Measurements from ENCODE around the gene HGFAC. TPM values are rescaled to one million over a fixed set of nuclear protein-coding genes. Genes with fewer than 3 reads are reported as not detected.

Gene HGFAC
- total RNA-seq, 1 experiment from 2014 or later = 0.04 TPM

DNA sequence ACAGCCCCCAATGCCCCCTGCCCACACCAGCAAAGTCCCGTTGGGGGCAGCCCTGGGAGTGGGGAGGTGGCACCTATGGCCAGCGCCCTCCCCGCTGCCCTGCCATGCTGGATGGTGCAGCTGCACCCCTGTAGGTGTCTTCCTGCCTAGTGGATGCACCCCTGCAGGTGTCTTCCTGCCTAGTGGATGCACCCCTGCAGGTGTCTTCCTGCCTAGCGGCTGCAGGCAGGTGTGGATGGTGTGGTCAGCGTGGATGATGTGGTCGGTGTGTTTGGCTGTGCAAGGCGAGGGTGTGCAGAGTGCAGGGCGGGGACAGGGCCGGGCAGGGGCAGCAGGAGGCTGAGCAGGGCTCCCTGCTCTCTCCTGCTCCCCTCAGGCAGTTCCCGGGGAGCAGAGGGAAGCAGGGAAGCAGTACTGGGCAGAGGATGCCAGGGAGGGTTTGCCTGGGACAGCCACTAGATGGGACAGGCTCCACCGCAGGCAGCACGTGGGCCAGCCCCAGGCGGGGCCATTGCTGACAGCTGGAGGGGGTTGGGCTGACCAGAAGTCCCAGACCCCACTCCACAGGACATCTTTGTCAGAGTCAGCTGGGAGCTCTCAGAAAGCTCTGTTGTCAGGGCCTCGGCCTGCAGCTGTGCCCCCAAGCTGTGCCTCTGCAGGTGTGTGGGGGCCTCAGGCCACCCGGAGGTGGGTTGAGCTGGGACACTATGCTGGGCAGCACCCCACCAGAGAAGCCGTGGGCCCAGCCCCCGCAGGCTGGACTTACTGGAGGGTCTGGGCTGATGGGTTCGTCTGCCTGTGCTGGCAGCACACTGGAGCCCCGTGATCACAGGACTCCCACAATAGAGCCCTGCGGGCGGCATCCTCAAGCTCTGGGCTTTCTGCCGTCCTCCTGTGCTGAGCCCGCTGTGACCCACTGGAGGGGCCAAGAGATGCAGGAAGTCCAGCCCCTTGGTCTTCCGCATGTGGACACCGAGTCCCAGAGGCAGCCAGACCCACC is 45.1 kb downstream of the HGFAC start:
- no peaks in the 10 kb centered on the region for H3K79me2 ChIP-seq (ENCODE audit: low read length)
- no peaks in the 10 kb centered on the region for H3F3A ChIP-seq (ENCODE audit: low read length, unreplicated experiment)
- CTCF ChIA-PET = no interaction called here
- DNase-seq = no peak
- POLR2A ChIA-PET (ENCODE audit: unreplicated experiment) = no interaction called here
- H3K4me3 ChIP-seq (ENCODE audit: low read length) = no peak overlapping the region
- H3K9ac ChIP-seq (ENCODE audit: low read length) = no peak overlapping the region
- intact Hi-C loops (cut with micrococcal nuclease) = no loop called here
- H3K27ac ChIP-seq (ENCODE audit: low read length) = no peak overlapping the region
- H3K36me3 ChIP-seq (ENCODE audit: low read depth, low read length) = no peaks in the 10 kb centered on the region
- H4K20me1 ChIP-seq (ENCODE audit: low read length) = no peaks in the 10 kb centered on the region
- no peaks in the 10 kb centered on the region for H3K27me3 ChIP-seq (ENCODE audit: low read length)
- ATAC-seq = no peak
- BruUV-seq (replicated peaks) = no TSS peak
- no peak overlapping the region for H3K4me2 ChIP-seq (ENCODE audit: low read length)
- no peak overlapping the region for H2AFZ ChIP-seq (ENCODE audit: low read length)
- no peaks in the 10 kb centered on the region for H3K9me2 ChIP-seq (replicated peaks; ENCODE audit: low read length)
- H3K4me1 ChIP-seq (ENCODE audit: insufficient read depth, low read length) = peaks cover 23% of the 10 kb centered on the region
- TF ChIP-seq CTCF (conservative IDR thresholded peaks at IDR 0.05; ENCODE audit: low read depth, low read length) = no peak
- no peak for TF ChIP-seq EZH2phosphoT487 (IDR thresholded peaks at IDR 0.05; ENCODE audit: borderline replicate concordance, low read length)
- no peak for TF ChIP-seq EZH2 (IDR thresholded peaks at IDR 0.05; ENCODE audit: low read length, unreplicated experiment)
- no peaks in the 10 kb centered on the region for H3K9me3 ChIP-seq (ENCODE audit: low read length)

- H3K4me1 ChIP-seq (ENCODE audit: insufficient read depth, low read length) = peaks cover 23% of the 10 kb centered on the region
- no peaks in the 10 kb centered on the region for H3K27me3 ChIP-seq (ENCODE audit: low read length)
- ATAC-seq = no peak
- ChIA-PET POLR2A (ENCODE audit: unreplicated experiment) (no interaction called here), CTCF (no interaction called here)
- DNase-seq = no peak
- H3K9me3 ChIP-seq (ENCODE audit: low read length) = no peaks in the 10 kb centered on the region
- no peaks in the 10 kb centered on the region for H4K20me1 ChIP-seq (ENCODE audit: low read length)
- H3K27ac ChIP-seq (ENCODE audit: low read length) = no peak overlapping the region
- H3K4me2 ChIP-seq (ENCODE audit: low read length) = no peak overlapping the region
- no peaks in the 10 kb centered on the region for H3K79me2 ChIP-seq (ENCODE audit: low read length)
- no peak overlapping the region for H2AFZ ChIP-seq (ENCODE audit: low read length)
- BruUV-seq (replicated peaks) = no TSS peak
- no peaks in the 10 kb centered on the region for H3K9me2 ChIP-seq (replicated peaks; ENCODE audit: low read length)
- H3K9ac ChIP-seq (ENCODE audit: low read length) = no peak overlapping the region
- H3F3A ChIP-seq (ENCODE audit: low read length, unreplicated experiment) = no peaks in the 10 kb centered on the region
- no peak overlapping the region for H3K4me3 ChIP-seq (ENCODE audit: low read length)
- TF ChIP-seq EZH2phosphoT487 (IDR thresholded peaks at IDR 0.05; ENCODE audit: borderline replicate concordance, low read length) = no peak
- no peak for TF ChIP-seq CTCF (conservative IDR thresholded peaks at IDR 0.05; ENCODE audit: low read depth, low read length)
- no peak for TF ChIP-seq EZH2 (IDR thresholded peaks at IDR 0.05; ENCODE audit: low read length, unreplicated experiment)
- H3K36me3 ChIP-seq (ENCODE audit: low read depth, low read length) = no peaks in the 10 kb centered on the region
- intact Hi-C loops (cut with micrococcal nuclease) = no loop called here
Observed at GRCh38 chr4:3487861-3488260, 46.1 kb downstream of the HGFAC start.

- no peak for DNase-seq
- no TSS peak for BruUV-seq (replicated peaks)
- no peaks in the 10 kb centered on the region for H3K79me2 ChIP-seq (ENCODE audit: low read length)
- H3K4me2 ChIP-seq (ENCODE audit: low read length) = no peak overlapping the region
- H3K27me3 ChIP-seq (ENCODE audit: low read length) = no peaks in the 10 kb centered on the region
- H3K4me1 ChIP-seq (ENCODE audit: insufficient read depth, low read length) = peaks cover 18% of the 10 kb centered on the region
- no peak overlapping the region for H3K9ac ChIP-seq (ENCODE audit: low read length)
- no peaks in the 10 kb centered on the region for H3K36me3 ChIP-seq (ENCODE audit: low read depth, low read length)
- no peaks in the 10 kb centered on the region for H3K9me3 ChIP-seq (ENCODE audit: low read length)
- H2AFZ ChIP-seq (ENCODE audit: low read length) = no peak overlapping the region
- ATAC-seq = no peak
- no peak for TF ChIP-seq CTCF (conservative IDR thresholded peaks at IDR 0.05; ENCODE audit: low read depth, low read length)
- TF ChIP-seq EZH2 (IDR thresholded peaks at IDR 0.05; ENCODE audit: low read length, unreplicated experiment) = no peak
- H3K4me3 ChIP-seq (ENCODE audit: low read length) = no peak overlapping the region
- H3F3A ChIP-seq (ENCODE audit: low read length, unreplicated experiment) = no peaks in the 10 kb centered on the region
- ChIA-PET POLR2A (ENCODE audit: unreplicated experiment) (no interaction called here), CTCF (no interaction called here)
- H3K27ac ChIP-seq (ENCODE audit: low read length) = no peak overlapping the region
- H3K9me2 ChIP-seq (replicated peaks; ENCODE audit: low read length) = no peaks in the 10 kb centered on the region
- H4K20me1 ChIP-seq (ENCODE audit: low read length) = no peaks in the 10 kb centered on the region
- intact Hi-C loops (cut with micrococcal nuclease) = no loop called here
Observed at GRCh38 chr4:3488820-3489219, 47.1 kb downstream of the HGFAC start.
